Central memory CD8-positive, alpha-beta T cell (primary cell): Measurements from ENCODE around the gene TRMU.

ENCODE experiments used
- ATAC-seq: fragments of 150-1000 bp; cut with Tn5 transposase; replicated peaks from 2 replicates; pipeline ENCODE4 v1.10.0; 2022; ENCODE audit warnings: mild to moderate bottlenecking, moderate FRiP score, moderate number of reproducible peaks; ENCODE audit not compliant: poor library complexity, severe bottlenecking; ENCODE audit errors: extremely low read depth
- DNase-seq, 2 donors: peaks; one replicate each; pipeline ENCODE4 v3.0.0; 2021; ENCODE audit warnings: low spot score in 2 of 2
- H3K27ac Mint-ChIP-seq: one replicate; pipeline ENCODE4 v1.8.0; 2022; ENCODE audit warnings: low read depth, mild to moderate bottlenecking, moderate library complexity, mixed read lengths
- H3K27me3 Mint-ChIP-seq: one replicate; pipeline ENCODE4 v1.8.0; 2022; ENCODE audit warnings: mixed read lengths
- H3K36me3 Mint-ChIP-seq: one replicate; pipeline ENCODE4 v1.8.0; 2022; ENCODE audit warnings: mild to moderate bottlenecking, moderate library complexity, mixed read lengths; ENCODE audit not compliant: insufficient read depth
- H3K4me1 Mint-ChIP-seq: one replicate; pipeline ENCODE4 v1.8.0; 2022; ENCODE audit warnings: mixed read lengths
- H3K4me3 Mint-ChIP-seq: one replicate; pipeline ENCODE4 v1.8.0; 2022; ENCODE audit warnings: mild to moderate bottlenecking, moderate library complexity, mixed read lengths
- H3K9me3 Mint-ChIP-seq: one replicate; pipeline ENCODE4 v1.8.0; 2022; ENCODE audit warnings: mixed read lengths

The TRMU gene

DNA sequence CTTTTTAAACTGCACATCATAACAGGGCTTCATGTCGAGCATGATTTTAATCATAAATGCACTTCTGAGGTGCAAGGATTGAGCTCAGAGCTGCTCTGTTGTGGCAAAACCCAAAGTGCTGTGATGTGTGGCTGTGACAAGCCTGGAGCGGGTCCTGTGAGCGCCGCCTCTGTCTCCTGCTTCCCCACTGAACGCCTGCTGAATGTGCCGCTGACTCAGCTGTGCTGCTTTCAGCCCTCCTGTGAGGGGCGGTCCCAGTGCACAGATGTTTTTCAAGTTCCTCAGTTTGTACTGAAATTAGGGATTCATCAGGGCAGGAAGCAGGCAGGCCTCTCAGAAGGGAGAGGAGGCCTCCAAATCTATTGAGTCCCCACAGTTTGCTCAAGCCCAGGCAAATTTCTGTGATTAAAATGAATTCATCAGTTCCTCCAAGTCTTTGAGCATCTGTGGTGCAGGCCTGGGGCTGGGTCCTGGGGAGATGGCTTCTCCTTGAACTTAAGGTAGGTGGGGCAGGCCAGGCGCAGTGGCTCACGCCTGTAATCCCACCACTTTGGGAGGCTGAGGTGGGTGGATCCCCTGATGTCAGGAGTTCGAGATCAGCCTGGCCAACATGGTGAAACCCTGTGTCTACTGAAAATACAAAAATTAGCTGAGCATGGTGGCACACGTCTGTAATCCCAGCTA lies 41.8 kb upstream of the TRMU start:
- H3K4me1 Mint-ChIP-seq = peaks cover 65% of the 10 kb centered on the region
- ATAC-seq = no peak
- no peaks in the 10 kb centered on the region for H3K27me3 Mint-ChIP-seq
- no peaks in the 10 kb centered on the region for H3K9me3 Mint-ChIP-seq
- no peak for DNase-seq
- H3K36me3 Mint-ChIP-seq = peaks cover 39% of the 10 kb centered on the region
- peak overlapping the region; percentile 83 for H3K27ac Mint-ChIP-seq
- H3K4me3 Mint-ChIP-seq = peak overlapping the region; percentile 40

DNA sequence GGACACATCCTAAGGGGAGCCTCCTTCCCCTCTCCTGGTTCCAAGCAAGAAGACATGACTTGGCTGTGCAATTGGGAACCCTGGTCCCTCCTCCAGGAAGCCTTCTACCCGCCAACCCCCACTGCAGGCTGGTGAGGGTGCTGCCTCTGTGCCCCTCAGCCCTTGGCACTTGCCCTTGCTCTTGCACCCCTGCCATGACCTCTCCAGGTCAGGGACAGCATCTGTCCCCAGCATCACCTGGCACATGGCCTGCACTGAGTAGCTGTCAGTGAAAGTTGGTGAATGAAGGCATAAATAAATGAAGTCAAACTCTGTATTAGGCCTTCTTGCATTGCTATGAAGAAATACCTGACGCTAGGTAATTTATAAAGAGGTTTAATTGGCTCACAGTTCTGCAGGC lies 40.7 kb upstream of the TRMU start:
- Mint-ChIP-seq H3K27ac (peak overlapping the region; percentile 99), H3K27me3 (no peaks in the 10 kb centered on the region), H3K9me3 (no peaks in the 10 kb centered on the region), H3K36me3 (peaks cover 38% of the 10 kb centered on the region), H3K4me1 (peaks cover 60% of the 10 kb centered on the region), H3K4me3 (peak overlapping the region; percentile 96)
- no peak for DNase-seq
- no peak for ATAC-seq

DNA sequence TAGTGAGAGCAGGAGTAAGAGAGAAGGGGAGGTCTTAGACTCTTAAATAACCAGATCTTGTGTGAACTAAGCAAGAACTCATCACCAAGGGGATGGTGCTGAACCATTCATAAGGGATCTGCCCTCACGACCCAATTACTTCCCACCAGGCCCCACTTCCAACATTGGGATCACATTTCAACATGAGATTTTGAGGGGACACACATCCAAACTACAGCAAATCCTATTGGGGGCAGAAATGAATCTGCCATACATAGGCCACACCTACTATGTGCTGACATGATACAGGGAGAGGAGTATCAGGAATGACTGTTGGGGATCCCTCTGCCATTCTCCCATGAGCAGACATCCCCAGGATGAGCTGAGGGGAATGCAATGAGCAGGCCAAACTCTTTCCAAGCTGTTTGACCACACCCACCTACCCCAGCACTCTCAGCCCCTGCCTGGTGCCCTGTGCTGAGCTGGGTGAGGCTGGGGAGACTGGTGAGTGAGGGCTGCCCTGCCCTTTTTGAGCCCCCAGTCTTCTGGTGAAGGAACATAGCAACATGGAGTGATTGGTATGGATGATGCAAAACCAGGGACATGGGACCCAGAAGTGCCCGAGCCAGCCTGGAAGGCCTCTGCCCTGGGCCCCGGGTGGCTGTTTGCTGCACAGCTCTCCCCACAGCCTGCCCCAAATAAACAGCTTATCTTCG lies 40.1 kb upstream of the TRMU start:
- Mint-ChIP-seq H3K27me3 (no peaks in the 10 kb centered on the region), H3K27ac (peak overlapping the region; percentile 99), H3K4me3 (peak overlapping the region; percentile 96), H3K36me3 (peaks cover 34% of the 10 kb centered on the region), H3K4me1 (peaks cover 53% of the 10 kb centered on the region), H3K9me3 (no peaks in the 10 kb centered on the region)
- ATAC-seq (no peak), DNase-seq (no peak)

DNA sequence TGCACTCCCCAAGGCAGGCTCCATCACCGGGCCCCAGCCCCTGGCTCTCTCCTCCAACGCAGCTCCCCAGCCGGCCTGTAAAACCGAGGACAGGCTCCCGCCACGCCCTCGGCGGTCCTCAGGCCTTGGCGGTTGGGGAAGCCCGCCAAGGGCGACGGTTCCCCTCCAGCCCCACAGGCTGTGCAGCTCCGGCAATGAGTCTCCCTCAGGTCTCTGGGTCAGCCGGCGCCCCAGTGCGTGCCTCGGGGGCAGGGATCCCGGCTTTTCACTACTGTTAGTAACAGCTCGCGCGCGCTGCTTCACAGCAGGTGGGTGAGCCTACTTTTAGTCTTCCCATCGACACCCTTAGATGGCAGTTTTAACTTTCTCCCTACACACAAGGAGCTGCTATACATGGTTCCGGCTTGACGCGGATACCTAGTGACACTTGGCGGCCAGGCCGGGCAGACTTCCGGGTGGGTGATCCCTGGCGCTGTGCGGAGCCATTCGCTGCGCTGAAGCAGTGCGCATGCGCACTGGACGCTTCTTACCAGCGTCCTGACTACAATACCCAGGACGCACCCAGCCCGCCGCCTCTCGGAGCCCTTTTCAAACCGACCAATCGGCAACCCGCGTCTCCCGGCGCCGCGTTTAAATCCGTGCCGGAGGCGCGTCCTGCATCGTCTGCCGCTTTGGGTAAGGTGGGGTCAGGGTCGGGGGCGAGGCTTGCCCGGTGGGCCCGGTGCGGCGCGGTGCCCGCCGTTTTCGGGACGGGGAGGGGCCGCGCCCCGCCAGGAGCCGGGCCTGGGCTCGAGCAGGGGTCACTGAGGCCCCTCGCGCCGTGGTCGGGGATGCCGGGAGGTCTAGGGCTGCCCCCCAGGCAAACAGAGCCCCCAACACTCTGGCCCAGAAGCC lies 39.0 kb upstream of the TRMU start, which contains the start of gene GTSE1:
Gene GTSE1 (plus strand): TSS at position 614 of the 894 bp plus-strand sequence. CDS start 531 bp downstream, outside the sequence.
- DNase-seq (peak; percentile 90 to 95), ATAC-seq (peak; percentile 99)
- Mint-ChIP-seq H3K27me3 (no peaks in the 10 kb centered on the region), H3K4me3 (peak within 1 kb of the TSS; percentile 96), H3K4me1 (peaks cover 45% of the 10 kb centered on the region), H3K36me3 (peaks cover 26% of the 10 kb centered on the region), H3K27ac (peak within 1 kb of the TSS; percentile 99), H3K9me3 (no peaks in the 10 kb centered on the region)

DNA sequence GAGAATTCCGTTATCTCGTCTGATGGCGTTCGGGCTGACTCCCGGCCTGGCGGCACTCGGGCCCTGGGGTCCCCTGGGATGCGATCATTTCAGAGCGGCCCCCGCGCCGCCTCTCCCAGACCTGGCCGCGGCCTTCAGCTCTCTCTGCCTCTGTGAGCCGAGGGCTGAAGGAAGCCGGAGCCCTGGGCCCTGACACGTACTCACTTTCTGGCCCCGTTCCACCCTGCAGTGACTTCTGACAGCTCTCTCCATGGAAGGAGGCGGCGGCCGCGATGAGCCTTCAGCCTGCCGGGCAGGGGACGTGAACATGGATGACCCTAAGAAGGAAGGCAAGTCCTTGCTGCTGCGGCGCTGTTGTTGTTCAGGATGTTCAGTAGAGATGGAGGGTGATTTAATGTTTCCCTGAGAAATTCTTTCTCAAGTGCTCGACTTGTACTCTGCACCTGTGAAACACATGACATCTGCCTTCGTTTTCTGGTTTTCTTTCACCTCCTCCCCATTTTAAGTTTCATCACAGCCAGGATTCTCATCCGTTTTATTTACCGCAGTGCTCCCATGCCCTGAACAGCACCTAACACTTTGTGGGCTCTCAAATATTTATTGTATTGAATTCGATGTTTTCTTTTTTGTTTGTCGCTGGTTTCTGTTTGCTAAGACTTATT lies 38.2 kb upstream of the TRMU start:
- no peaks in the 10 kb centered on the region for H3K9me3 Mint-ChIP-seq
- H3K4me3 Mint-ChIP-seq = peak overlapping the region; percentile 96
- no peaks in the 10 kb centered on the region for H3K27me3 Mint-ChIP-seq
- H3K36me3 Mint-ChIP-seq = peaks cover 26% of the 10 kb centered on the region
- ATAC-seq (no peak), DNase-seq (no peak)
- H3K27ac Mint-ChIP-seq = peak overlapping the region; percentile 99
- H3K4me1 Mint-ChIP-seq = peaks cover 43% of the 10 kb centered on the region

DNA sequence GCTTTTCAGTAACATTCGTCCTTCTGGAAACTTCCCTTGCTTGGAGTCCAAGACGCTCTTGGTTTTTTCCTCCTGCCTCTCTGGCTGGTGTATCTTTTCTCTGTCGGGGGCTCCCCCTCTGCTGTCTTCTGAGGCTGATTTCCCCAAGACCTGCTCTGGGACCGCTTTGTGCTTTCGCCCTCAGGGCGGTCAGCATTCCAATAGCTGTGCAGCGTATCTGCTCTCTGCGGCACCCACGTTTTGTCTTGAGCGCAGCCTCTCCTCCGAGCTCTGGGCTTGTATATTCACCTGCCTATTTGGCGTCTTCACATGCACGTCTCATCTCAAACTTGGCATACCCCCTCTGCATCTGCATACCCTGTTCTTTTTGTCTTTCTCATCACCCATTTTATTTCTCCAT lies 36.4 kb upstream of the TRMU start:
- Mint-ChIP-seq H3K27ac (no peak overlapping the region), H3K9me3 (no peaks in the 10 kb centered on the region), H3K36me3 (peaks cover 20% of the 10 kb centered on the region), H3K27me3 (no peaks in the 10 kb centered on the region), H3K4me3 (peak overlapping the region; percentile 51), H3K4me1 (peaks cover 33% of the 10 kb centered on the region)
- no peak for DNase-seq
- ATAC-seq = no peak

DNA sequence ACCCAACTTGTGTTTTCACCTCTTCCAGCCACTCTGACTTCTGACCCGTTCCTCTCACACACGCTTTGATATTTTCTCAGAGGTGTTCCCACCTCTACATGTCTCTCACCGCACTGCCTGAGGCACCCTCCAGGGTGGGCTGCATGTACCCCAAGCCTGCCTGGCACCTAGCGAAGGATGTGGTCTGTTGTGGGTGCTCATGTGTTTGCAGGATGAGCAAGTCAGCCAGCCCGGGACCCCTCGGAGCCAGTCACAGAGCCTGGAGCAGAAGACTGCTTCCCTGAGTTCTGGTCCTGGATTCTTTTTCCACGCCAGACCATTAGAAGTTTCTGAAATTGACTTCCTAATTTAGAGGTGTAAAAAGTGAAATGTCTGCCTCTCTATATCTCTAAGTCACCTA lies 35.0 kb upstream of the TRMU start:
- Mint-ChIP-seq H3K27me3 (no peaks in the 10 kb centered on the region), H3K27ac (no peak overlapping the region), H3K36me3 (peaks cover 22% of the 10 kb centered on the region), H3K4me1 (peaks cover 25% of the 10 kb centered on the region), H3K4me3 (no peak overlapping the region), H3K9me3 (no peaks in the 10 kb centered on the region)
- ATAC-seq = no peak
- DNase-seq = no peak

DNA sequence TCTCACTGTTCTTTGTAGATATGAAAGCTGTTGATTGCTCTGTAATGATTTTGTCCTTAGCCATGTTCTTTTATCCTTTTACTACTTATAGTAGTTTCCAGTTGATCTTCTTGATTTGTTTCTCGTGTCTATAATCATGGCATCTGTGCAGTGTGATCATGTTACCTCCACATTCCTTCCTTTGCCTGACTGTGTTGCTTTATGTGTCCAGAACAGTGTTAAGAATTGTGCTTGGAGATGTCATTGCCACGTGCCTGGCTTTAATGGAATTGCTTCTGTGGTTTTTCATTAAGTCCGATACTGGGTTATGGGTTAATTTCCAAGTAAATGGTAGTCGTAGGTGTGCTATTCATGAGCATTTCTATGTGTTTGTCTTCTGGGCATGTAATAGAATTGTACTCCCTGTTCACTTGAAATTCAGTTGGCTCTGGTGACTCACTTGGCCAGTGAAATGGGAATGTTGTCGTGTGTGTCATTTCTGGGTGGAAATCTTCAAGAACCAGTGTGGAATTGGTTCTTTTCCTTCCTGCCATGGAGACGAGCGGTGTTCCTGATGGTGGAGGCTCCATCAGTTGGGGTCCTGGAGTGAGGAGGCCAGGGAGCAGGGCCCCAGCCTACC lies 32.1 kb upstream of the TRMU start:
- peaks cover 5% of the 10 kb centered on the region for H3K4me1 Mint-ChIP-seq
- H3K36me3 Mint-ChIP-seq = peaks cover 11% of the 10 kb centered on the region
- no peak for ATAC-seq
- no peak overlapping the region for H3K27ac Mint-ChIP-seq
- H3K9me3 Mint-ChIP-seq = no peaks in the 10 kb centered on the region
- no peaks in the 10 kb centered on the region for H3K27me3 Mint-ChIP-seq
- H3K4me3 Mint-ChIP-seq = no peak overlapping the region
- no peak for DNase-seq

DNA sequence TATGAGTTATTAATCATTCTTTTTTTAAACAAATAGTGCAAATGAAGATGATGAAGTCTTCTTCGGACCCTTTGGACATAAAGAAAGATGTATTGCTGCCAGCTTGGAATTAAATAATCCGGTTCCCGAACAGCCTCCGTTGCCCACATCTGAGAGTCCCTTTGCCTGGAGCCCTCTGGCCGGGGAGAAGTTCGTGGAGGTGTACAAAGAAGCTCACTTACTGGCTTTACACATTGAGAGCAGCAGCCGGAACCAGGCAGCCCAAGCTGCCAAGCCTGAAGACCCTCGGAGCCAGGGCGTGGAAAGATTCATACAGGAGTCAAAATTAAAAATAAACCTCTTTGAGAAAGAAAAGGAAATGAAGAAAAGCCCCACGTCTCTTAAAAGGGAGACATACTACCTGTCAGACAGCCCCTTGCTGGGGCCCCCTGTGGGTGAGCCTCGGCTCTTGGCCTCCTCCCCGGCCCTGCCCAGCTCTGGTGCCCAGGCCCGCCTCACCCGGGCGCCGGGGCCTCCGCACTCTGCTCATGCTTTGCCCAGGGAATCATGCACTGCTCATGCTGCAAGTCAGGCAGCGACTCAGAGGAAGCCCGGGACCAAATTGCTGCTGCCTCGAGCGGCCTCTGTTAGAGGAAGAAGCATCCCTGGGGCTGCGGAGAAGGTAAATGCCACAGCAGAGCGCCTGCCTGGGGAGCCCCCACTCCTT lies 27.1 kb upstream of the TRMU start:
- Mint-ChIP-seq H3K27ac (no peak overlapping the region), H3K4me3 (no peak overlapping the region), H3K9me3 (no peaks in the 10 kb centered on the region), H3K4me1 (no peaks in the 10 kb centered on the region), H3K27me3 (no peaks in the 10 kb centered on the region), H3K36me3 (peaks cover 6% of the 10 kb centered on the region)
- DNase-seq (no peak), ATAC-seq (no peak)

DNA sequence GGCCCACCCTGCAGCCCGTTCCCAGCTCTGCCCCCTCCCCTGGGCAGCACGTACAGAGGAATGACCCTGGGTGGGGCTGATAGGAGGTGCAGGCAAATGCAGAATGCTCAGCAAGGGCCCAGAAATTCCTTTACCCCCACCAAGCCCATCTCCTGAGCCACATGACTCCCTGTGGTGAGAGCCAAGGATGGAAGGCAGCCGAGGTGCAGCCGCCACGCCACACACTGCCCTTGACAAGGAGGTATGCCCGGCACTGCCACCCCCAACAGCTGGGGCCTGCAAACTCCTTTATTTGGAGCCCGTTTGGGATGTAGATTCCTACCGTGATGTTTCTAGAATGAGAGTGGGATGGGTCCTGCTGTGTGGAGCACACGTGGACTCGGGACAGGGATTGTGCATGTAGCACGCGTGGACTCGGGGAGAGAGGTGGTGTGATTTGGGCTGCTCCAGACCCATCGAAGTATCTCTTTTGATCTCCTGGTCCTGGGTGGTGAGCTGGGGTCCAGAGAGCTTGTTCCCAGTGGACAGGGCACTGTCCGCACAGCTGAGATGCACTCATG lies 25.9 kb upstream of the TRMU start:
- no peaks in the 10 kb centered on the region for H3K9me3 Mint-ChIP-seq
- no peak overlapping the region for H3K27ac Mint-ChIP-seq
- no peak for DNase-seq

DNA sequence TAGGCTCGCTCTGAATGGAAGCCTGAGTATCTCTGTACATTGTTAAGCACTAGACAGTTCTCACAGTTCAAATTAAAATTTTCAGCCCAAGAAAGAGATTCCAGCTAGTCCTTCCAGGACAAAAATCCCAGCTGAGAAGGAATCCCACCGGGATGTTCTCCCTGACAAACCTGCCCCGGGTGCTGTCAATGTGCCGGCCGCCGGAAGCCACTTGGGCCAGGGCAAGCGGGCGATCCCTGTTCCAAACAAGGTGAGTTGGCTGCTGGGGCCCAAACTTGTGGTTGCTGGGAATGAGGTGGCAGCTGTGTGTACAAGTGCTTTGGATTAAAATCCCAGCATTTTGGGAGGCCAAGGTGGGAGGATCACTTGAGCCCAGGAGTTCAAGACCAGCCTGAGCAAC lies 23.5 kb upstream of the TRMU start:
- H3K36me3 Mint-ChIP-seq = no peaks in the 10 kb centered on the region
- no peaks in the 10 kb centered on the region for H3K9me3 Mint-ChIP-seq
- no peaks in the 10 kb centered on the region for H3K4me1 Mint-ChIP-seq
- no peak overlapping the region for H3K4me3 Mint-ChIP-seq
- no peak for DNase-seq
- no peak overlapping the region for H3K27ac Mint-ChIP-seq
- ATAC-seq = no peak
- H3K27me3 Mint-ChIP-seq = no peaks in the 10 kb centered on the region

More for the DNA sequence above, 25.9 kb upstream of the TRMU start:
- Mint-ChIP-seq H3K36me3 (peaks cover 4% of the 10 kb centered on the region), H3K4me3 (no peak overlapping the region), H3K27me3 (no peaks in the 10 kb centered on the region), H3K4me1 (no peaks in the 10 kb centered on the region)
- ATAC-seq = no peak
